Measurements from ENCODE around the gene PRC1.

- TF ChIP-seq CTCF (IDR thresholded peaks at IDR 0.05) (no peak), EP300 (IDR thresholded peaks at IDR 0.05) (no peak)
Observed at GRCh38 chr15:91022832-91023129, 28.4 kb upstream of the PRC1 start.
